HG02943 (cell line): ENCODE results near the gene ITPK1.

ENCODE experiments used
- ATAC-seq: cut with Tn5 transposase; IDR thresholded peaks from one replicate; pipeline ENCODE4 v1.9.1; 2021; ENCODE audit warnings: mild to moderate bottlenecking, low read depth, moderate library complexity; ENCODE audit not compliant: unreplicated experiment

The ITPK1 gene

GRCh38 chr14:93002049-93002448, 113.7 kb downstream of the ITPK1 start:
- ATAC-seq = no peak

GRCh38 chr14:92998946-92999345, 116.8 kb downstream of the ITPK1 start:
- ATAC-seq = no peak

- no peak for ATAC-seq
These were observed 118.2 kb downstream of the ITPK1 start for GRCh38 chr14:92997343-92998061.

- ATAC-seq = no peak
These were observed 120.1 kb downstream of the ITPK1 start for GRCh38 chr14:92995620-92996019.

- ATAC-seq = no peak
These were observed 120.8 kb downstream of the ITPK1 start for GRCh38 chr14:92994942-92995341.

- ATAC-seq = no peak
These were observed 121.5 kb downstream of the ITPK1 start for GRCh38 chr14:92994131-92994676.

- ATAC-seq = no peak
These were observed 122.4 kb downstream of the ITPK1 start for GRCh38 chr14:92993302-92993701.

- ATAC-seq = no peak
These were observed 124.2 kb downstream of the ITPK1 start for GRCh38 chr14:92991536-92991935.

- no peak for ATAC-seq
These were observed 125.0 kb downstream of the ITPK1 start for GRCh38 chr14:92990456-92991430.

GRCh38 chr14:92988786-92989755, 126.7 kb downstream of the ITPK1 start:
- no peak for ATAC-seq

- no peak for ATAC-seq
These were observed 127.8 kb downstream of the ITPK1 start for GRCh38 chr14:92987713-92988510.

GRCh38 chr14:92987148-92987570, 128.6 kb downstream of the ITPK1 start:
- no peak for ATAC-seq

GRCh38 chr14:92986254-92987147, 129.2 kb downstream of the ITPK1 start:
- ATAC-seq = no peak

GRCh38 chr14:92985521-92985920, 130.2 kb downstream of the ITPK1 start:
- no peak for ATAC-seq

GRCh38 chr14:92984896-92985295, 130.8 kb downstream of the ITPK1 start:
- no peak for ATAC-seq

- ATAC-seq = no peak
These were observed 131.5 kb downstream of the ITPK1 start for GRCh38 chr14:92984082-92984788.

GRCh38 chr14:92982956-92983355, 132.8 kb downstream of the ITPK1 start:
- ATAC-seq = no peak

GRCh38 chr14:92981726-92982125, 134.0 kb downstream of the ITPK1 start:
- no peak for ATAC-seq
